Measurements from ENCODE around the gene GTF2E1.

GRCh38 chr3:120743556-120744195 is 1.1 kb downstream of the GTF2E1 start:
- TF ChIP-seq CTCF (conservative IDR thresholded peaks at IDR 0.05) (no peak), EZH2 (IDR thresholded peaks at IDR 0.05; ENCODE audit: low read depth) (no peak)

All from PC-9 (cell line).